Dermis microvascular lymphatic vessel endothelial cell (primary cell): ENCODE measurements around the gene ASCC2. TPM values are rescaled to one million over a fixed set of nuclear protein-coding genes. Genes with fewer than 3 reads are reported as not detected.

ENCODE experiments used
- DNase-seq, 2 donors: peaks; one replicate each; pipeline versions ENCODE4 v3.0.0 to v3.0.0-alpha.2; 2010; ENCODE audit warnings: low read depth in 2 of 2
- total RNA-seq: library from RNA; depleted of rRNA; stranded (reverse); fragments of >200 nt; gene quantifications from 2 replicates; pipeline ENCODE4 v1.2.1, GENCODE V29; 2014

The ASCC2 gene
- total RNA-seq, 1 donor from 2014 or later: 19.1 TPM

DNA sequence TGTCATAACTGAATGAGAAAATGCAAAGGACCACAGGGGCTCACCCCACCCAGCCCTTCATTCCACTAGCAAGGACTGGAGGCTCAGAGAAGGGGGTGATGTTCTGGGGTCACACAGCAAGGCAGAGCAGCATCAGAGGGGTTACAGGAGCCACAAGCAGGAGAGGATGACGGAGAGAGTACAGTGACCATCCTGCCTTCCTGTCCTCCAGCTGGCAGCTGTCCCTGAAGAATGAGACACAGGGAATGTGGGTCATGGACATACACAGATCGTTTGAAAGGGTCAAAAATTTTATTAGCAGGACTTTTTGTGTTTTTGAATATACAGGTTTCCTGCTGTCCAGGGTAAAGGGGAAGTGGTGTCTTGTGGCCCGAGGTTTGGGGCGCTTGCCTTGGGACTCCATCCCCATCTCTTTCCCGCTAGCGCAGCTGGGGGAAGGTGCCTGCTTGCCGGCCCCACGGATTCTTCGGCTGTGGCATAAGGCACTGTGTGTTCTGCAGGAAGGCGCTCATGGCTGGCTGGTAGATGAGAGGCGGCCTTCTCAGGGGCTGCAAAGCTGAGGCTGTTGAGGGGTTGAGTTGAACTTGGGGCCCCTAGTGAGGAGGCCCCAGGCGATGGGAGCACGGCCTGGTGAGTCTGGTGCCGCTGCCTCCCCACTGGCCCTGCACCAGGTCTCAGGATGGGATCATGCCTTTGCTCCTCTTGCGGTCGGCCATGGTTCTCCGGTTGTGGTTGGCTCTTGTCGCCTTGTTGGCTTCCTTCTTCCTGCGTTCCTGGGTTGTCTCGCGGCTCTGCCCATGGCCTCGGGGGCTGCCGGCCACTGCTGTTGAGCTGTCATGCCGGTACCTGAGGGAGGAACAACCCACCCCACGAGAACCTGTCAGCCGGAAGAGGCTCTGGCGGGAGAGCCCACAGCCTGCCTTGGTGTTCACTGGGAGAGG, 49.5 kb downstream of the ASCC2 start:
- DNase-seq: no peak

DNA sequence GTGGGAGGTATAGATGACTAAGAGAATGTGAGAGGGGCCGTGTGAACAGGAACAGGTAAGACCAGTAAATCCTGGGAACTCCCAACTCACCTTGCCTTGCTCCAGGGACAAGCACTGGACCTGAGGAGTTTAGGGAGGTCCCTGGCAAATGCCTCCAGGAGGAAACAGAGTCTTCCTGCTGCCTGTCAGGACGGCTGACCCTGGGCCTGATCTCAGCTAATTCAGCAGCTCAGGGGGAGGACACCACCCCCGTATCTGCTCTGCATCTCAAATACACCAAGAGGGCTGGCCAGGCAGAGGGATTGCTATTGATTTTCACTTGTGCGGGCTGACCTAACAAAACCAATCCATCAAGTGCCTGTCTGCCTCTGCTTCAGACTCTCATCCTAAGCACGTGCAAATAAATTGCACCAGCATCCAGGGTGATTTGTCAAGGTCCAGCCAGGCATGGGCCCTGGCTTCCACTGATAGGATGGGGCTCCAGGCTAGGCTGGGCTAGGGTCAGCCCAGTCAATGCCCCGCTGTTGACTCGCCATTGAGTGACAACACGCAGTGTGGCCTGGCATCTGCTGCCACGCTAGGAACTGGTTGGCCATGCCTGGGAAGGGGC, 50.6 kb downstream of the ASCC2 start:
- no peak for DNase-seq

DNA sequence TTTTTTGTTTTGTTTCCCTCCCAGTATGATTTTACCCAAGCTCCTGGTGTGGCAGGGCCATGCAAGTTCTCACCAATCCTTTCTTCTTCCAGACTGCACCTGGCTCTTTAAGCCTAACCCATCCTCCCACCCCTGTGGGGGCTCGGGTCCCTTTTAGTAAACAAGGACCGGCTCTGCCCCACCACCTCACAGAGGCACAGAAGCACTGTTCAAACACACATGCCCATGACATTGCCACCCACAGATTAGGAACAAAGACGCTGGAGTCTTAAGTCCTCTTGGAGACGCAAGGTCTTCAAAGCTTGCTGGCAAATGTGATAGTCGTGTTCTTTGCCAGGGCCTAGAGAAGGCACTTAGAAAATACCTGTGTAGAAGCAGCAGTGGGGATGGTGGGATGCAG, 52.0 kb downstream of the ASCC2 start:
- DNase-seq: no peak

DNA sequence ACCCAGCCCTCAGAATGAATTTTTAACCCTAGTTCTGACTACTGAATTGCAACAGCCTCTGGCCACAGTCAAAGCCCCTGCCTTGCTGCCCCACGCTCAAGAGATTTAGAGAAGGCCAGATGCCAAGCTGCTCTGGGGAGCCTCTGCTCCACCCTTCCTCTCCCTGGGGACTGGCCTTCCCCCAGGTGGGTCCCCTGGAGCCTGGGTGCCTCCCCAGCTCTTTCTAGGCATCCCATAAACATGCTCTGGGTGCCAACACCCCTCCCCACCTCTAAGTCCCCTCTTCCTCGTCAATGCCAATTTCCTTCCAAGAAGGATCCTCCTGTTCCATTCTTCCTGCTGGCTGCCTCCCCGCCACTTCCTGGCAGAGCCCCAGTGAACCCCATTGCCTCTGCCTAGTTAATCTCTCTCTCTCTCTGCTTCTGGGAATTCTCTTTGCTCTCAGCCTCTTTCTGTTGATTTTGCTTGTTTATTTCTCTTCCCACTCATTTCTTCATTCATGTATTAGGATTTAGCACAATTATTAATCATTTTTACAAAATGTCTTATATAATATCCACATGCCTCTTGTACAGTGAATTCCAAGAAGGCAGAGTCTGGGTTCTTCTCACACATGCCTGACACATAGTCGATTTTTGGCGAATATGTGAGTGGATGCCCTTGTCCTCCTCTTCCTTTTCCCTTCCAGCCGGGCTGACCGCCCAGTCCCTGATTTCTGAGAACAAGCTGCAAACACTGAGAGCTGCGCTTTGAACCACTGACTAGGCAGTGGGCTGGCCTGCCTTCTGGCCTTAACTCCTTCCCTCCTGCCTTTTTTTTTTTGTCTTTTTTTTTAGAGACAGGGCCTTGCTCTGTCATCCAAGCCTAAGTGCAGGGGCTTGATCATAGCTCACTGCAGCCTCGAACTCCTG, 53.4 kb downstream of the ASCC2 start:
- no peak for DNase-seq

DNA sequence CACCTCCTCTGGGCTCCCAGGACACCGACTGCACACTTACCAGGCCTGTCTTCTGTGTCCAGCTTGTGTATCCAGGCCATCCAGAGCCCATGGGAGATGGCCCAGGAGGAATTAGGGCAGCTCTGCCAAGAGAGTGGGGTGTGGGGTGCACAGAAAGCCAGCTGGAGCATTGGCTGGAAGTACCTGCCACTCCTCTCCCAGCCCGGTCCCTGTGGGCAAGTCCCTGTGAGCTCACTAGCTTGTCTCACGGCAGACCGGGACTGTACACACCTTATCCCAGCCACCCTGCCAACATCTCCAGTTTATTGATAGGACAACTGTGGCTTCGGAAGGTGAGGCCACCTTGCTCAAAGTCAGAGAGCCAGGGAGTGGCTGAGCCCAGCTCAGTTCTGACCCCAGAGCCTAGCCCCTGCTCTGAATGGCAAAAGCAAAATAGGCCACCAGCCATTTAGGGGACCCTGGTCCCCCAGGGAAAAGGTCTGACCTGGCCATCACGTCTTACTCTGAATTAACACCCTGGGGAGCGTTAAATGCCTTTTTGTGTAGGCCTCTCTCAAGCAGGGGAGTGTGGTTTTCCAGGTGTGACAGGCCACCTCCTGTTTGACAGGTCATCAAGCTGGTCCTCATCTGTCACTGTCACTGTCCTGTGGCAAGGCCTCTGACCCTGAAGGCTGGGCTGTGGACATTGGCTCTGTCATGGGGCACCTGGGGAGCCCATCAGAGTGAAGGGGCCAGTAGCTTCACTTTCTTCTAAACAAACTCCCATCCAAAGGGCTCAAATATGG, 55.8 kb downstream of the ASCC2 start:
- DNase-seq: no peak

DNA sequence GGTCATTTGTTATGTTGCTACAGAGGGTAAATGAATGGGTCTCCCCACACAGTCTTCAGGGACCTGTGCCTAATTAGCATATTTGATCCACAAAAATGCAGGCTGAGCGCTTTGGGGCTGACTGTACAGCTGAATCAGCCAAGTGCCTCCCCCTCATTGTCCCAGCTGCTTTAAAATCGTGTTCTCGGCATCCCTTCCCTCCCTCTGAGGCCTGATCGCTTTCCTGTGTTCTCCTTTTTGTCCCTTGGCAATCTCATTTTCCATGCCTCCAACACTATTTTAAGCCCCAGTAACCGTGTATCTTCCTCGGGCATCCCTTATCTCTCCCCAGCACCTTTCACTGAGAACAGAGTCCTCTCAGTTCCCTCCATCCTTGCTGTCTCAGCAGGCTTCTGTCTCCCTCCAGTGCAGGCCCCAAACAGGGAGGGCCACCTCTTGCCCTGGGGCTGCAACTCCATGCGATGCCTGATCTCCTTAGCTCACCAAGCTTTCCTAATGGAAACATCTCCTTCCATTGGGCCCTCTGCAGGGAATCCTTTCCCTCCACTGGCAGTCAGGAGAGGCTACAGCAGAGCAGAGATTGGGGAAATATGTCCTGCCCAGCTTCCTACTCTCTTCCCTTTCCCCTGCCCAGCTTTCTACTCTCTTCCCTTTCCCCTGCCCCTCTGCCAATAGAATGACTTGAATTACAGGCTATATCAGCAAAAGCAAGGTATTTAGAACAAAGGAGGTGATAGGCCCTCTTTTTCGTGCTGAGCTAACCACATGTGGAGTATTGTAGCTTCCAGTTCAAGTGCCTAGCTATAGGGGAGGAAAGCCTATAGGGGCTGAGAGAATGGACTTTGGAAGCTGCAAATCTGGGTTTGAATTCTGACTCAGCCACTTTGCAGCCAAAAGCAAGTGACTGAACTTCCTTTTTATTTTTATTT, 57.1 kb downstream of the ASCC2 start:
- DNase-seq: no peak

DNA sequence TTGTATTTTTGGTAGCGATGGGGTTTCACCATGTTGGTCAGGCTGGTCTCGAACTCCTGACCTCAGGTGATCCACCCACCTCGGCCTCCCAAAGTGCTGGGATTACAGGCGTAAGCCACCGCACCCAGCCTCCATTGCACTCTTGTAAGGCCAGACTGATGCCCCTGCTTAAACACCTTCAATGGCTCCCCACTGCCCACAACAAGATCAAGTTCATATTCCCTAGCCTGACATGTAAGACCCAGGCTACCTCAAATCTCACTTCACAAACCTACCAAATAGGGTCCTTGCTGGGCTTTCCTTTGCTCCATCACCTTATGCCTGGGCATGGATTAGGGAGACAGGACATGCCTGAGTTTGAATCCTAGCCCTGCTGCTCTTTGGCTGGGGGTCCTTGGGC, 57.9 kb downstream of the ASCC2 start:
- DNase-seq: no peak

DNA sequence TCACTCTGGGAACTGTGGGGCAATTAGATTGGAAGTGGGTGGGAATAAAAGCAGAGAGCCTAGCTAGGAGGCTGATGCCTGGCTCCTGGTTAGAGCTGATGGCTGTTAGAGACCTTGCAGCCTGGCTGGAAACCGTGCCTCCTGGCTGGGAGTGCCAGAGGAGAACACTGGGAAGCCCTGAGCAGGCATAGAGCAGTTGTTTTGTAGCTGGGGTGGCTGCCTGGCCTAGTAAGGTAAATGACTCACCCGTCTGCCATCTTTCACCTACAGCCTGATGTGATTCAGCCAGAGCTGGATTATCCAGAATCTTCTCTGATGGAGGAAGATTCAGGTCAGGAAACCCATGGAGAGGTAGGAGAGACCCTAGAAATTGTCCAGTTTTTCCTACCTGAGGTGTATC, 64.8 kb downstream of the ASCC2 start:
- DNase-seq: peak in 1 of 2 donors; percentile 10

DNA sequence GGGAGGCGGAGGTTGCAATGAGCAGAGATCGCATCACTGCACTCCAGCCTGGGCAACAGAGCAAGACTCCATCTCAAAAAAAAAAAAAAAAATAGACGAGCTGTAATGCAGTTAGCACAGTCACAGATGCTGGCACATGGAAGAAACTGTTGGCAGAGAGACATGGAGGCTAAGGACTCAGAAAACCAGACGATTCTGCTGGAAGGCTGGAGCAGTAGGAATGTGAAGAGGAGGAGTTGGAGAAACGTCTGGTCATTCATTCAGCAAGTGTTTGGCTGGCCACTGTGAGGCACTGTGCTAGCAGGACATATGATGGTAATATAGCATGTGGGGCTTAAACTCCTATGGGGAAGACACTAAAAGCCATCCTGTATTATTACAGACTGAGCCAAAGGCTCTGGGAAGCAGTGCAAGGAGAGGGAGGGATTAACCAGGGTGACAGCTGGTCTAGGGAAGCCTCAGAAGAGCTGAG, 65.9 kb downstream of the ASCC2 start:
- peak; percentile 6 to 60 for DNase-seq

DNA sequence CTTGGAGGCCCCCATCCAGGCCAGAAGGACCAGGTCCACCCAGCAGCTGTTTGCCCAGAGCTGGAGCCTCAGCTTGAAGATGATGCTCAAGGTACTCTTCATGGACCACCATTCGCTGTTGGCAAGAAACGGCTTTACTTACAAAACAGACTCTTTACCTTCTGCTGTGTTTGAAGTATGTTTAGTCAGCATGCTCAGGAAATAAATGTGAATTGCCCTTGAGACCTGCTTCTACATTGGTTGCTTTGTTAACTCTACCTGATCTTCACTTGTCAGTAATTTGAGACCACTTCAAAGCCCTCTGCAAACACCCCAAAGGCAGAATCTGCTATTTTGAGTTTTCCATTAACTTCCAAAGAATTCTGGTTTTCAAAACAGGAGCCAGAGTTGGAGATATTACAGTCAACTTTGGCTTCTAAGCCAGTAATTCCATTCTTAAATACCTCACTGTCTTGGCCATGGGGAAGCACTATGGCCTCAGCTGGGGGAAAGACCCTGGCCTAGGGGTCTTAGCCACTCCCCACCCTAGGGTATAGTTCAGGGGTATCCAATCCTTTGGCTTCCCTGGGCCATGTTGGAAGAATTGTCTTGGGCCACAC, 68.3 kb downstream of the ASCC2 start:
- DNase-seq: no peak

DNA sequence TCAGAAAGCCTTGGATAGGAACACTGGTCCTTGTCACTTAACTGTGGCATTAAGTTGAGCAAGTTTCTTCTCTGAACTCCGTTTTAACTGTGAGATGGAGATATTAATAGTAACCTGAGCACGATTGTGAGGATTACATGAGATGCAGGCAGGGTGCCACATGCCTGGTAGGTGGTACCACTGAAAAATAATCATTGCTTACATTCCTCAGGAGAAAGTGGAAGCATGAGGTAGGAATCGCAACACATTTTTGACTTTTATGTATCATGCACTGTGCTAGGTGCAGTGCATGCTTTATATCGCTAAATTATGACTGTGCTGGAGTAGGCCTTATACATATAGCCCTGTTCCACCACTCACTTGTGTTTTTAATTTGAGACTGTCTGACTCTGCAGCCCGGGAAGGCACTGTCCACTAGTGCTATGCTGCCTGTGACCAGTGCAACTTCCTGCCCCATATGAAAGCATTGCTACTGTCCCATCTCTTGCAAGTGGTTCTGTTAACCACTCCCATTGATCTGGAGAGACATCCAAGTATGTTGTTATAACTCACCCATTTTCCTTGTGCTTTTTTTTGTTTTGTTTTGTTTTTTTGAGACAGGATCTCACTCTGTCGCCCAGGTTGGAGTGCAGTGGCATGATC, 69.9 kb downstream of the ASCC2 start:
- DNase-seq: no peak

DNA sequence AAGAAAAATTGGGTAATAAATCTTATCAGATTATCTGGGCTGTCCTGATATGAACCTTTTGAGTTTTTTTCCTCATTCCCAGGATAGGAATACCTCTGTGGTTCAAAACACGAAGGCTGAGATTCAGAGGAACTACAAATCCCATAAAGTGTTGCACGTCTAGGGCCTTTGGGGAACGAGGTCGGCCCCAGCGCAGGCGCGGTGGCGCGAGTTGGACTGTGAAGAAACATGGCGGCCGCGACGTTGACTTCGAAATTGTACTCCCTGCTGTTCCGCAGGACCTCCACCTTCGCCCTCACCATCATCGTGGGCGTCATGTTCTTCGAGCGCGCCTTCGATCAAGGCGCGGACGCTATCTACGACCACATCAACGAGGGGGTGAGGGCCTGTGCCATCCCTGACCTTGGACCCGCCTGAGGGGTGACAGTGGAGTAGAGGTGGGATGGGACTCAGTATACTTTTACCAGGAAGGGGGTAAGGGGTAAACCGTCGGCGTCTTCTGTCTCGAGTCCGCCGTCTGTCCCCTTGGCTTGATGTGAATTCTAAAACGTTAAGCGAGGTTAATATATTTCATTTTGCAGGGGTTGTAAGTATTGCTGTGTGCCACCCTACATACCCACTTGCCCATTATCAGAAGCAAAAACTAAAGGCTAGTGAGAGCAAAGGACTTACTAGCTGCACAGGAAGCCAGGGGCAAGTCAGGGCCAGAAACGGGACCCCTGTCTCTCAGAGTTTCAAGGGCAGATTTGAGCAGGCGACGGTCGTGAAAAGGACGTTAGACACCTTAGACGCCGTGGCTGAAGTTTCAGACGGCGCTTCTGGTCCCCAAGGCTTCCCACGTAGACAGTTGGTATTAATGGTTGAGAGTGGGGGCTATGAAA, 70.7 kb downstream of the ASCC2 start, which contains the start of gene UQCR10:
Gene UQCR10 (plus strand): TSS at position 199 of the 881 bp plus-strand sequence. CDS start 30 bp downstream, at position 229.
- peak; percentile 83 to 93 for DNase-seq

DNA sequence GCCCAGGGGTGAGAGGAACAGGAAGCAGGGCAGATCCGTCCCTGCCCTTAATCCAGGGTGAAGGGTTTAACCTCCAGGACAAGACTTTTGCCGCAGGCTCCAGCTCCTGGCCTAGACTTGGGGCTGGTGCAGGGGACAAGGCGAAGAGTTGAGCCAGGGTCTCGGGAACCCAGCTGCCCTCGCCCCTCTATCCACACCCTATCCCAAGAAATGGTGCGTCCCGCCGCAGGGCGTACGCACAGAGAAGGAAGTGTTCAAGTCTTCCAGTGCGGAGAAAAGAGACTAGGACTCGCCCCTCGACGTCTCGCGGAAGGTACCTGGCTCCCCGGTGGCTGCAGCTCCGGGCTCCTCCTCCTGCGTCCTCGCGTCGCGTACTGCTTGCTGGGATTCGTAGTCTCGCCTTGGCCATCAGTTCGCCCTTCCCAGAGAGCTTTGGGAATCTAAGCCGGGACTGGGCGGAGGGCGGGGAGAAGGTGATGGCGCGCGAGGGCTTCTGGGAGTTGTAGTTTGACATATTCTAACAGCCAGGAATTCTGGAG, 71.4 kb downstream of the ASCC2 start, which contains the start of gene ZMAT5:
Gene ZMAT5 (minus strand): TSS at position 376 of the 539 bp plus-strand sequence. CDS start 18,463 bp downstream, outside the sequence.
- DNase-seq: peak; percentile 89 to 96

DNA sequence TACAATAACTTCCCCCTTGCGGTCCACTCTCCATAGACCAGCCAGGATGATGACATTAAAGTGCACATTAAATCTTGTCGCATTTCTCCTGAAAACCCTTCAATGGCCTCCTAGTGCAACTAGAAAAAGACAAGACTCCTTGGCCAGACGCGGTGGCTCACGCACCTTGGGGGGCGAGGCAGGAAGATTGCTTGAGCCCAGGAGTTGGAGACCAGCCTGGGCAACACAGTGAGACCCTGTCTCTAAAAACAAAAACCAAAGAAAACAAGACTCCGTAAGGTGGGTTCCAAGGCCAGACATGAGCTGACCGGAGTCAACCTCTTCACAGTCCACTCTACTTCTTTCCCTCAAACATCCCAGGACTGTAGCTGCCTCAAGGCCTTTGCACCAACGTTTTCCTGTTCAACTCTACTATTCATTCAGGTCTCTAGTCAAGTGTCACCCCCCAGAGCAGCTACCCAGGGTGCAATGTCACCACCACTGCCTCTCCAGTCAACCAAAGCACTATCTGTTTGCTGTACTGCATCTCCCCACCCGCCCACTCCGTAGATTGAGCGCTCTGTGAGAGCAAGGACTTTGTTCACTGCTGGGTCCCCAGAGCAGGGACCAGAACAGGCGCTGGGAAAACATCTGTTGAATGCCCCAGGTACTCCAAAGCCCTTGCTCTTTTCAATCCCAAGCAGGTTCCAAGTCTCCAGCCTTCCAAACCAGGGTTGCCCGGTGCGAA, 72.0 kb downstream of the ASCC2 start:
- DNase-seq: no peak

DNA sequence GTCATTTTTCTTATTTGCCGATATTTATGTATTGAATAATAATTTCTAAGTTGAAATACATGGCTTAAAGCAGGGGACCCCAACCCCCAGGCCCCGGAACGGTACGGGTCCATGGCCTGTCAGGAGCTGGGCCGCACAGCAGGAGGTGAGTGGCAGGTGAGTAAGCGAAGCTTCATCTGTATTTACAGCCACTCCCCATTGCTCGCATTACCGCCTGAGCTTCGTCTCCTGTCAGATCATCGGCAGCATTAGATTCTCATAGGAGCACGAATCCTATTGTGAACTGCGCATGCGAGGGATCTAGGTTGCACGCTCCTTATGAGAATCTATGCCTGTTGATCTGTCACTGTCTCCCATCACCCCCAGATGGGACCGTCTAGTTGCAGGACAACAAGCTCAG, 75.8 kb downstream of the ASCC2 start:
- no peak for DNase-seq

DNA sequence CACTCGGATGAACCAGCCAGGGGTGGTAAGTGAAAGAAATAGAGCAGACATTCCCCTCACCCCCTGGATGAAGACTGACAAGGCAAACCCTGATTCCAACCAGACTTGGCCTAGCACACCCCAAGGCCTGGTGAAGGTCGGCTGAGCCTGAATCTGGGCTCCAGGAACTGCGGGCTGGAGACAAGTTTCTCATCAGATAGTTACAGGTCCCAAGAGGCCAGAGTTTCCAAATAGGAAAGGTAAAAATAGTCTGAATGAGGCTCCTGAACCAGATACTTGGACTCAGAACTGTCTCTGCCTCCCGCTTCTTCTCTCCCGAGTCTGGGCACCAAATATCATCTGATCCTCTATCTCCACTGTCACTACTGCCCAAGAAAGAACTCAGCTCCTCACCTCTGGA, 79.1 kb downstream of the ASCC2 start:
- no peak for DNase-seq
